ENCODE measurements around the gene PSD4.

PSD4 gene

DNA sequence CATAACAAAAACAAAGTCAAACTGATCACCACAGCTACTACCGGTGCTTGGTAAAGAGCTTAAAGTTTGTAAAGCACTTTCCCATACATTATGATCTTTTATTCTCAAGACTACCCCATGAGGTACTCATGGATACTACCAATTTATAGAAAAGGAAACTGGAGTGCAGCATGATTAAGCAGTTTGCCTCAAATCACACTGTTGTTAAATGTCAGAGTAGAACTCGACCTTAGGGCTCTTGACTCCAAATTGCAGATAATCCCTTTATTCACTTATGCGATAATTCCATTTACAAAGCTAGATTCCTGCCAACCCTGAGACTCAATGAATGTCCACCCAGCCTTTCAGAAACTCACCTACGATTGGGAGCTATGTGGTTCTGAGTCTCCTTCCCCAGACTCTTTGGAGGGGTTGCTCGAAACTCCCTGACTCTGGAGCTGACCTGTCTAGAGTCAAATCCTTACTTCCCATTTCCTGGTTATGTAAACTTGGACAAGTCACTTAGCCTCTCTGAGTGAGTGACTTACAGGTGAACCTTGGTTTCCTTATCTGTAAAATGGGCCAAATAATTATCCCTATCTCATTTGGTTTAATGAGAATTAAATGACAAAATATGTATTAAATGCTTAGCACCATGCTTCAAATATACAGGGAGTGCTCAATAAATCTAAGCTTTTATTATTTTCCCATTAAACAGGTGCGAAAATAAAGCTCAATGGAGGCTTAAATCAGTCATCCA, 47.4 kb downstream of the PSD4 start:
- Histone ChIP-seq H3K4me1 (ENCODE audit: insufficient read depth, poor library complexity, severe bottlenecking) (no peaks in the 10 kb centered on the region), H3K4me3 (ENCODE audit: severe bottlenecking) (no peak overlapping the region), H3K27ac (ENCODE audit: poor library complexity, severe bottlenecking) (no peak overlapping the region), H3K36me3 (ENCODE audit: low read depth) (no peaks in the 10 kb centered on the region), H3K9me3 (ENCODE audit: severe bottlenecking) (no peaks in the 10 kb centered on the region), H3K27me3 (ENCODE audit: insufficient read depth, poor library complexity, severe bottlenecking) (no peaks in the 10 kb centered on the region)
- TF ChIP-seq, protein P1, sequence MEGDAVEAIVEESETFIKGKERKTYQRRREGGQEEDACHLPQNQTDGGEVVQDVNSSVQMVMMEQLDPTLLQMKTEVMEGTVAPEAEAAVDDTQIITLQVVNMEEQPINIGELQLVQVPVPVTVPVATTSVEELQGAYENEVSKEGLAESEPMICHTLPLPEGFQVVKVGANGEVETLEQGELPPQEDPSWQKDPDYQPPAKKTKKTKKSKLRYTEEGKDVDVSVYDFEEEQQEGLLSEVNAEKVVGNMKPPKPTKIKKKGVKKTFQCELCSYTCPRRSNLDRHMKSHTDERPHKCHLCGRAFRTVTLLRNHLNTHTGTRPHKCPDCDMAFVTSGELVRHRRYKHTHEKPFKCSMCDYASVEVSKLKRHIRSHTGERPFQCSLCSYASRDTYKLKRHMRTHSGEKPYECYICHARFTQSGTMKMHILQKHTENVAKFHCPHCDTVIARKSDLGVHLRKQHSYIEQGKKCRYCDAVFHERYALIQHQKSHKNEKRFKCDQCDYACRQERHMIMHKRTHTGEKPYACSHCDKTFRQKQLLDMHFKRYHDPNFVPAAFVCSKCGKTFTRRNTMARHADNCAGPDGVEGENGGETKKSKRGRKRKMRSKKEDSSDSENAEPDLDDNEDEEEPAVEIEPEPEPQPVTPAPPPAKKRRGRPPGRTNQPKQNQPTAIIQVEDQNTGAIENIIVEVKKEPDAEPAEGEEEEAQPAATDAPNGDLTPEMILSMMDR (IDR thresholded peaks at IDR 0.05; ENCODE audit: poor library complexity, severe bottlenecking), result no peak
- ATAC-seq (ENCODE audit: low read depth) (no peak), DNase-seq (ENCODE audit: low spot score) (no peak)

DNA sequence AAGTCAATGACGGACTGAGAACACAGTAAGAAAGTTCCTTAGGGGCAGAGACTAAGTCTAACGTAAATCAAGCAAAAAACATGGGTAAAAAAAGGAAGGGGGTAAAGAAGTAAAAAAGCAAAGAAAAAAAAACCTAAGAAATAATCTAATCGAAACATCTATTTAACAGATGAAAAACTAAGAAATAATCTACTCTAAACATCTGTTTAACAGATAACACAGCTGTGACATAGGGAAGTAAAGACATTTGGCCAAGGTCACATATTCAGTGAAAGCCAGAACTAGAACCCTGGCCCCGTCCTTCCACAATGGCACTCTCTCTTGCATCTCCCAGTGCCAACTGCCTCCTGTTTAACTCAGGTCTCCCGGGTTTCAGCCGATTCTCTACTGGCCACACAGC, 48.1 kb downstream of the PSD4 start:
- Histone ChIP-seq H3K27me3 (ENCODE audit: insufficient read depth, poor library complexity, severe bottlenecking) (no peaks in the 10 kb centered on the region), H3K27ac (ENCODE audit: poor library complexity, severe bottlenecking) (no peak overlapping the region), H3K36me3 (ENCODE audit: low read depth) (no peaks in the 10 kb centered on the region), H3K4me1 (ENCODE audit: insufficient read depth, poor library complexity, severe bottlenecking) (no peaks in the 10 kb centered on the region), H3K9me3 (ENCODE audit: severe bottlenecking) (no peaks in the 10 kb centered on the region), H3K4me3 (ENCODE audit: severe bottlenecking) (no peak overlapping the region)
- ATAC-seq (ENCODE audit: low read depth) (no peak), DNase-seq (ENCODE audit: low spot score) (no peak)
- TF ChIP-seq, protein P1 (IDR thresholded peaks at IDR 0.05; ENCODE audit: poor library complexity, severe bottlenecking), result no peak

GRCh38 chr2:113223813-113224212, 50.0 kb downstream of the PSD4 start:
- H3K9me3 ChIP-seq (ENCODE audit: severe bottlenecking), result no peaks in the 10 kb centered on the region
- ATAC-seq (ENCODE audit: low read depth) (no peak), DNase-seq (ENCODE audit: low spot score) (no peak)
- H3K27ac ChIP-seq (ENCODE audit: poor library complexity, severe bottlenecking), result no peak overlapping the region
- no peaks in the 10 kb centered on the region for H3K4me1 ChIP-seq (ENCODE audit: insufficient read depth, poor library complexity, severe bottlenecking)
- H3K27me3 ChIP-seq (ENCODE audit: insufficient read depth, poor library complexity, severe bottlenecking), result no peaks in the 10 kb centered on the region
- H3K36me3 ChIP-seq (ENCODE audit: low read depth), result no peaks in the 10 kb centered on the region
- TF ChIP-seq, protein P1 (IDR thresholded peaks at IDR 0.05; ENCODE audit: poor library complexity, severe bottlenecking), result no peak
- H3K4me3 ChIP-seq (ENCODE audit: severe bottlenecking), result no peak overlapping the region

DNA sequence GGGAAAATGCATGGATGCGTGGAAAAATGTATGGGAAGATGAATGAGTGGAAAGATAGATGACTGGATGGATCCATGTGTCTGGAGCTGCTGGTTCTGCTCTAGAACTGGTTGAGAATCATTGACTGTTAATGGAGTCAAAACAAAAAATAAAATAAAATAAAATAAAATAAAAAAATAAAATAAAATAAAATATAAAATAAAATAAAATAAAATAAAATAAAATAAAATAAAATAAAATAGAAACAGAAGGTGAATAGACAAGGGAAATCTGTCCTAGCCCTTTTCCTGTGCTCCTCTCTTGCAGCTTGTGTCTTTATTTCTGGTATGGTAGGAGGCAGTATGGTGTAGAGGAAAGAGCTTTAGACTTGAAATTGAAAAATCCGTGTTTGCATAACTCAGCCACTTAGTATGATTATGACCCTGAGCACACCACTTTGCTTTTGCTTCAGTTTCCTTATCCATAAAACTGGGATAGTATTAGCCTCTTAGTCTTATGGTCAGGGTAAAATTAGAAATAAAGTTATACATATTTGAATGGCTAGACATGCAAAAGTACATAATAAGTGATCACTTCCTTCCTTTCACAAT, 51.0 kb downstream of the PSD4 start:
- H3K9me3 ChIP-seq (ENCODE audit: severe bottlenecking), result no peaks in the 10 kb centered on the region

More for the DNA sequence above, 51.0 kb downstream of the PSD4 start:
- TF ChIP-seq, protein P1 (IDR thresholded peaks at IDR 0.05; ENCODE audit: poor library complexity, severe bottlenecking), result no peak
- H3K36me3 ChIP-seq (ENCODE audit: low read depth), result no peaks in the 10 kb centered on the region
- H3K4me1 ChIP-seq (ENCODE audit: insufficient read depth, poor library complexity, severe bottlenecking), result no peaks in the 10 kb centered on the region
- no peak for DNase-seq (ENCODE audit: low spot score)
- no peak overlapping the region for H3K4me3 ChIP-seq (ENCODE audit: severe bottlenecking)
- no peak overlapping the region for H3K27ac ChIP-seq (ENCODE audit: poor library complexity, severe bottlenecking)
- no peak for ATAC-seq (ENCODE audit: low read depth)
- no peaks in the 10 kb centered on the region for H3K27me3 ChIP-seq (ENCODE audit: insufficient read depth, poor library complexity, severe bottlenecking)

Data from RWPE2 (cell line).